HG03039 (cell line): ENCODE data around the gene LSMEM2.
A peak's percentile ranks its signal among the peaks of the same experiment; 100 is the strongest.

Source experiments
- ATAC-seq: cut with Tn5 transposase; IDR thresholded peaks from one replicate; pipeline ENCODE4 v1.9.1; 2021; ENCODE audit warnings: mild to moderate bottlenecking, moderate library complexity; ENCODE audit not compliant: unreplicated experiment

LSMEM2 gene

GRCh38 chr3:50319894-50320625 lies 41.2 kb downstream of the LSMEM2 start:
- no peak for ATAC-seq

DNA sequence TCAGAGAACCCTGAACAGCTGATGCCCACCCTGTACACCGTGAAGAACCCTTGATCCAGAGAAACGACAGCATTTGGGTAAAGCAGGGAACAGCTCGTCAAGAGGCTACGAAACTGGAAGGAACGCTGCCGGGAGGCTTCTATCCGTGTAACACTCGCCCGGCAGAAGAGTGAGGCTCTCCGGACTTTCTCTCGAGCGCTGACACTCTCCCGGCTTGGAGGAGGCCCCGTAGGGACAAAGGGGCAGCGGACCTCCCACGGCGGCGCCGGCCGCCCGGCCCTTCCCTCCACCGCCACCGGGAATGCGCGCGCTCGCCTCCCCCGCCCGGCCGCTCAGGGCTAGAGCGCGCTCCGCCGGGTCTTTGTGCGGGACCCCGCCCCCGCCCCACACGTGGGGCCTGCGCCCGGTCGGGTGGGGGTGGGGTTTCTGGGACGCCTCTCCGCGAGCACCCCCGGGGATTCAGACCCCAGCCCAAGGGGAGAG lies 42.0 kb downstream of the LSMEM2 start:
- peak; percentile 30 for ATAC-seq

- peak; percentile 70 for ATAC-seq
These were observed 42.6 kb downstream of the LSMEM2 start for GRCh38 chr3:50321336-50322114.

GRCh38 chr3:50322115-50322385 lies 43.2 kb downstream of the LSMEM2 start:
- no peak for ATAC-seq

DNA sequence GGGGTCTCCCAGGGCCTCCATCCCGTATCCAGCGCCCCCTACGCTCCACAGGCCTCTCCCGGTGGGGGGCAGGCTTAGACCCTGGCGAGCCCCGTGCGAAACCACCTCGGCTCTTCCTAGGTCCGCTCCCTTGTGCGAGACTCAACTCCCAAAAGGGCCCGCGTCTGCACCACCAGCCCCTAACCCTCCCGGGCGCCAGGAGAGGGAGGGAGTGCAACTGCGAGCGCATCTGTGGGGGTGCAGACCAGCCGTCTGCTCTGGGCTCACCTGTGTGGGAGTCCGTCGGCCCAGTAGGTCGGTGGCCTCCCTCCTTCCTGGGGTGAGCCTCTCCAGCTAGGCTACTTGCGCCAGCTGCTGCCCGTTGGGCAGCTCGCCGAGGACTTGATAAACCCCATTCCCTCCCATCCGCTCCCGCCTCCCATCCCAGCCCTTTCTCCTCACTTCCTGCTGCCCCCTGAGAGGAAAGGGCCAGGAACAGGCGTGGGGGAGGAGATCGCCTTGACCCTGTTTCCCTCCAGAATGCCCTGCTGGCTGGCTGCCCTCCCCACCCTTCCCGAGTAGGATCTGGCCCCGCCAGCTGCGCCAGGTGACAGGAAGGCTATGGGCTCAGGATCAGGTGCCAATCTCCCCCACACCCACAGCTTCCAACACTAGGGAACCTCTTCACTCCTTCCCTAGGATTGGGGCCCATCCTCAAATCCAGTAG lies 43.7 kb downstream of the LSMEM2 start, which contains the start of gene HYAL2:
Gene HYAL2 (minus strand): TSS at position 360 of the 706 bp plus-strand sequence. CDS start 2,256 bp downstream, outside the sequence.
- no peak for ATAC-seq

GRCh38 chr3:50323092-50323600 lies 44.3 kb downstream of the LSMEM2 start:
- no peak for ATAC-seq

- no peak for ATAC-seq
These were observed 44.8 kb downstream of the LSMEM2 start for GRCh38 chr3:50323614-50324199.

DNA sequence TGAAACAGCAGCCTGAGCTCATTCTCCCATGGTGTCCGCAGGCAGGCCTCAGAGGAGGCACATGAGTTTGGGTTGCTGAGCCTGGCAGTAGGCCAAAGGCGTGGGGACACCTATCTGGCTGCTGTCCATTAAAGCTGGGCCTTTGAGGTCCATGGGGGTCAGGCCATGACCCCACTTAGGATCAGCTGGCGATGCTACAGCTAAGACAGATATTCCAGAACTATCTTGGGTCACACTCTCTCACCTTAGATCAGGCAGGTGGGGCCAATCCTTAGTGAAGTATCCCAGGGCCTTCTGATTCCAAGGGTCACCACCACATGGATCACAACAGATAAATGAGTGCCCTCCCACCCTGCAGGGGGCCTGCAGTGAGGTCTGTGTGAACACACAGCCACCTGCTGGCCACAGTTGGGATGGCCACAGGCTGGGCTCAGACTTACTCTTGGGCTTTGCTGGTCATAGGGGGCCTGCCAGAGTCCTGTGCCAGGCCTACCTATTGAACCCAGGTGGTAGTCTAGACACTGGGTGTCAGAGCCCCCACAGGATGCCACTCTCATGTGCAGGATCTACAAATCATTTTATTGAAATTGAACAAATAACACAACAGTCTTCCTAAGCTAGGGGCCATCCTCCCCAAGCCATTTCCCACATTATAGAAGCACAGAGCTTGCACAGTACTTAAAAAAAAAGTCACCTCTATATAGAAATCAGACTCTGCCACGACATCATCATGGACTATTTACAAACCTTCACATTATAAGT lies 45.6 kb downstream of the LSMEM2 start:
- ATAC-seq = no peak

DNA sequence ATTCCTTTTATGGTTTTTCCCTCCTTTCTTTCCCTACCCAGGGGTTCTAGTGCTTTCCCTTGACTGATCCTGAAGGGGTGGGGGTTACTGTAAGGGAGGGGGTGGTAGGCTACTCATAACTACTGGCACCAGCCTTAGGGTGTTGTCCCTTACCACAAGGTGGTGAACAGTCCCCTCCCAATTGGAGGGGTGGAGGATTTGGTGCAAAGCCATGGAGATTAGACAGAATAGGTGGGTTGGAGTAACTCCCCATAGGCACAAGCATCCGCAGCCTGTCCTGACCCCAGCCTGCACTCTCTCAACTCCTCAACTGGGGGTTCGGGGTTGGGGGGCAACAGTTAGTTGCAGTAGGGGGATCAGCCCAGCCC lies 46.2 kb downstream of the LSMEM2 start:
- no peak for ATAC-seq

- no peak for ATAC-seq
These were observed 46.8 kb downstream of the LSMEM2 start for GRCh38 chr3:50325497-50326181.

DNA sequence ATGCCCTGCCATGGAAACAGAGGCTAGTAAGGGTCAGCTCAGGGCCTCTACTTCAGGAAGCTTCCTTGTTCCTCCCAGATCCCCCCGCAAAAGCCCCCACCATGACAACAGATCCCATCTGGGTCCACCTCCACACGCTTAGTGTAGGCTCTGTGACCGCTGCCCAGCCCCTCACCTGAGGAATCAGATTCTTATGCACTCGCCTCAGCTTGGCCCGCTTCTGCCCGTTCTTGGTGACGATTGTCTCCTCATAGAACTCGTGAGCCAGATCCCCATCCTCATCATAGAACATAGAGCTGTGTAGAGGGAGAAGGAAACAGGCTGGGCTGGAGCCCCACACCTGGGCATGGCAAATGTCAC lies 47.3 kb downstream of the LSMEM2 start:
- ATAC-seq = no peak

DNA sequence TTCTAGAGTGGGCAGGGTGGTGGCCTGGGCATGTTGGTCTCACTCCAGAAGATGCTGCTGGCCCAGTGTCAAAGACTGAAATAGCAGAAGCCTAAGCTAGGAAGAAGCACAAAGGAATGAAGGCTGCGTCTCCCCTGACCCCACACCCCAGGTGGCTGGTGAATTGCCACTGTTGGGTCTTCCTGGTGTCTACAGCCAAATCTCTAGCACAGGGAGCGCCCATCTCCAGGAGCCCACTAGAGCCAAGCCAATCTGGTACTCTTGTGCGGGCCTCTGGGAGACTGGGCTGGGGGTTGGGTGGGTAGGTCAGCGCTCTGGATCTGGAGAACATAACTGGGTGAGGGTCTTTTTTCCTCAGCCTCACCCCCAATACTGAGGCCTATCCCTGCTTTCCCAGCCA lies 48.2 kb downstream of the LSMEM2 start:
- ATAC-seq = no peak

DNA sequence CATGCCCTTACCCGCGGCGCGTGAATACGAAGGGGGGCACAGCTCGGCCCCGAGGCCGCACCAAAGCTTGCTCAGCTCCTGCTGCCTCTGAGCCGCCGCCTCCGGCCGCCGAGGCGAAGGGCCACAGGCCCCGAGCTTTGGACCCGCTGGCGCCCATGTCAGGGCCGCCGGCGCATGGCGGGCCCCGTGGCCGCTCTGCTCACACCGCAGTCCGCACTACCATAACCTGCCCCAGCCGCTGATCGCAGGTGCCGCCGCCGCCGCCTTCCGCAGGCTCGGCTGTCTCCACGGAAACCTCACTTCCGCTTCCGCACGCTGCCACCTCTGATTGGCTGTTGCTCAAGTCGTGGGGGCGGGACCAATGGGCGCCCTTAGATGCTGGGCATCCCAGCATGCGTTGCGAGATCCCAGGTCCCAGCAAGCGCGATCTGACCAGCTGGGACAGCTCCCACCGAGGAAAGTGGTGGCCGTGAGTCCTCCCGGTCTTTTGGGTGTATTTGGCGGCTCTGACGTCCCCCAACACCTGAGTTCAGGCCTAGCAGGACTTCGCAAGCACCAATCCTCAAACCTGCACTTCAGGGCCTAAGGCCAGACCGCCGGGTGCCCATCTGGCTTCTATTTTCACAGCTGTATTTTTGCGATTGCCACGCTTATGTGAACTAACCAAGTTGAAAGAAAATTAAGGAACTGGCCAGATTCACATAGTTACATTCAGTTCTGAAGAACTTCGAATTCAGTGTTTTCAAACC lies 49.2 kb downstream of the LSMEM2 start, which contains the start of gene TUSC2:
Gene TUSC2 (minus strand): TSS at position 281 of the 749 bp plus-strand sequence. CDS start 124 bp downstream, at position 157.
- ATAC-seq = peak; percentile 84

DNA sequence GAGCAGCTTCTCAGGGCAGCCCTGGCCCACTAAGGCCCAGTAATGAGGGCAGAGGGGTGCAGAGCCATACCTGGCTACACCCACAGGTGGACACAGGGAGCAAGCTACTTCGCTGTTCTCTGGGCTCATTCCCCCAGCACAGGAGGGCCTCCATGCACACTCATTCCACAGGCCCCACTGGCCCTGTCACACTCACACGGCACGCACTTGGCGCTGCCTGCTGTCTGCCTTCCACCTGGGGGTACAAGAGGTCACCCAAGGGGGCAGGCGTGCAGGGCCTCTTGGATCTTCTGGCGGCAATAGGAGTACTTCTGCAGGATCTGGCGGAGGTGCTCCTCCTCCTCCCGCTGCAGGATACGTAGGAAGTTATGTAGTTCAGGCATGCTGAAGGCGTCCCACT lies 51.4 kb downstream of the LSMEM2 start:
- no peak for ATAC-seq

DNA sequence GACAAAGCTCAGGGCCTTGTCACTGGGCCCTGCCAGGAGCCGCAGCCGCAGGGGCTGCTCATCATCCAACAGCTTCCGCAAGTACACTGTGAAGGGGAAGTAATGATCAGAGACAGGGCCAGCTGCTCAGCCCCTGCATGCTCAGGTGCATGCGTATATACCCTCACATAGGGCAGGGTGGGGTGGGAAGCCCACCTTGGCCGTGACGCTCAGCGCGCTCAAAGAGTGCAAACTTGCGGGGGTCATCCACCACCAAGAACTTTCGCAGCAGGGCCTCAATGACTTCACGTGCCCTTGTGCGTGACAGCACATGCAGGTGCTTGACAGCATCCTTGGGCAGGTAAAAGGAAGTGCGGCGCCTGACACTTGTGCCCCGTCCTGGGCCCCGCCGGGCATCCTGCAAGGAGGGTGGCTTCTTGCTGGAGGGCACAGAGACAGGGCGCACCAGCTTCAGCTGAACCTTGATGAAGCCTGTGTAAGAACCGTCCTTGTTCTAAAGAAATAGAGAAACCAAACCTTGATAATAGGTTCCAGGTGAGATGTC lies 52.5 kb downstream of the LSMEM2 start:
- ATAC-seq = no peak

- ATAC-seq = no peak
These were observed 54.9 kb downstream of the LSMEM2 start for GRCh38 chr3:50333744-50334328.

GRCh38 chr3:50334339-50335075 lies 55.6 kb downstream of the LSMEM2 start:
- no peak for ATAC-seq
